Pons (tissue), 1 donor: Measurements from ENCODE around the gene TUBB6.

Source experiments
- DNase-seq: peaks from one replicate; pipeline ENCODE4 v3.0.0-alpha.2; 2016; ENCODE audit warnings: low spot score

The TUBB6 gene

GRCh38 chr18:12291161-12291560 lies 16.9 kb upstream of the TUBB6 start:
- no peak for DNase-seq

DNA sequence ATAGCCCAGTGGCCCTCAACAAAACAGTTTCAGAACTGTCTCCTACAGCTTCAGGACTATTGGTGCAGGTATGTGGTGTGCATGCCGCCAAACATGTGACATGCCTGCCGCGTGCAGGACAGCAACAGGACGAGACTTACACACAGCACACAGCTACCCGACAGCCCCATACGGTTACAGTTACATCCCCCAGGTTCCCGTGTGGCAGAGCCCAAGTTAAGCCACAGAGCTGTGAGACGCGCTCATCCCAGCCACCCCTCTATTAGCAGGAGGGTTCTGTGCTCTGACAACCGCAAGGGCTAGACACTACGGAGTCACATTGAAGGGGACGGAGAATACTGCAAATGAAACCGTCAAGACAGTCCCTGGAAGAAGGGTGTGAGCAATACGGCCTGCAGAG lies 16.4 kb upstream of the TUBB6 start:
- DNase-seq = no peak

GRCh38 chr18:12293831-12294230 lies 14.2 kb upstream of the TUBB6 start:
- DNase-seq = no peak

- no peak for DNase-seq
Observed at GRCh38 chr18:12295389-12296086, 12.5 kb upstream of the TUBB6 start.

DNA sequence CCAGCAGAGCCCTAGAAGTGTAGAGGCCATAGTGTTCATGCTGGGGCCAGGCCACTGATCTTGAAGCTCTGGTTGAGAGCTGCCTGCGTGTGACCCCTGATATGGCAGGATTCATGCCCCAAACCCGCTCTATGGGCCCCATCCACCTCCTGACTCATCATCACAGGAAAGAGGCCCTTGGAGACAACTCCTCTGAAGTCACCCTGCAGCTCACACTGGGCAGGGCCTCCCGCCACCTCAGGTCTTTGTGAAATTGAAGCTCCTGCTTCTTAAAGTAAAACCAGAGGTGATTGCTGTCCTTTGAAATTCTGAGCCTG lies 12.0 kb upstream of the TUBB6 start:
- no peak for DNase-seq

DNA sequence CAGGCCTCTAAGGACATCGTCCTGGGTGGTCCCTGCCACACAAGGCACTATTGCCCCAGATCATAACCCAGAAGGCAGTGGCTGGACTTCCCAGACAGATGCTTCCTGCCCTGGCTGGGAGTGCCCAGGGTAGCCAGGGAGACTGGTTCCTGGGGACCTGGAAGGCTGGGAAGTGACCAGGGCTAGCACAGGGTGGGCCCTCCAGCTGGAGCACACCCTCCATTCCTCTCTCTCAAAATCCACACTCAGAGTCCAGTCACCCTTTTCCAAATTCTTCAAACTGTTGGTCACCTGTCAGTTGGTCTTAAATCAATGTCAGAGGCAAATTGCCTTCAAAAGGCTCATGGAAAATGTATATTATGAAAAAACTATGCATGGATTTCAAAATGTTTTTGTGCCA lies 11.6 kb upstream of the TUBB6 start:
- DNase-seq = no peak

- DNase-seq = no peak
Observed at GRCh38 chr18:12299862-12300261, 8.2 kb upstream of the TUBB6 start.

DNA sequence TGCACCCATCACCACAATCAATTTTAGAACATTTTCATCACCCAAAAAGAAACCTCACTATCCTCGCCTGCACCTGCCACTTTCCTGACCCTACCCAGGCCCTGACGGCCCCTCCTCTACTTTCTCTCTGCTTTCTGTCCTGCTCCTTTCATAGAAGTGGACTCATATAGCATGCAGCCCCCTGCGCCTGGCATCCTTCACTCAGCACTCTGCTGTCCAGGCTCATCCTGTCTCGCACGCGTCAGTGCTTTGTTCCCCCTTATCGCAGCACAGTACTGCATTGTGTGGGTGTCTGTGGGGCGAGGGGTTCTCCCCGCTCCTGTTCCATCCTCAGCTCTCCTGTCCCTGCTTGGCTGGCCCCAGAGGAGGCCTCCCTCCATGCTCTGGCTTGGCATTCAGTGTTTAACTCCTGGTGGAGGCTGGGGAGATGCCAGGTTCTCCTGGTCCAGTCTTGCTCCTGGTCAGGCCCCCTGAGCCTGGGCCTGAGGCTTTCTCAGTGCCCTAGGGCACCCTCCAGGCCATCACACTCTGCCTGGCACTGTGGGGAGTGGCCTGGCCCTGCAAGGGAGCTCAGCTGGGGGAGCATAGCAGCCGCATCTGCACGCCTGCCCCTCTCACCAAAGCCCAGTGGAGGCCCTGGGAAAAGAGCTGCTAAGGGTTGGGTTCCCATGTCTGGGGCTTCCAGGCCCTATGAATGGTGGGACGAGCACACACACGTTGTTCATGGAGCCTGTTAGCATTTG lies 6.6 kb upstream of the TUBB6 start:
- no peak for DNase-seq

DNA sequence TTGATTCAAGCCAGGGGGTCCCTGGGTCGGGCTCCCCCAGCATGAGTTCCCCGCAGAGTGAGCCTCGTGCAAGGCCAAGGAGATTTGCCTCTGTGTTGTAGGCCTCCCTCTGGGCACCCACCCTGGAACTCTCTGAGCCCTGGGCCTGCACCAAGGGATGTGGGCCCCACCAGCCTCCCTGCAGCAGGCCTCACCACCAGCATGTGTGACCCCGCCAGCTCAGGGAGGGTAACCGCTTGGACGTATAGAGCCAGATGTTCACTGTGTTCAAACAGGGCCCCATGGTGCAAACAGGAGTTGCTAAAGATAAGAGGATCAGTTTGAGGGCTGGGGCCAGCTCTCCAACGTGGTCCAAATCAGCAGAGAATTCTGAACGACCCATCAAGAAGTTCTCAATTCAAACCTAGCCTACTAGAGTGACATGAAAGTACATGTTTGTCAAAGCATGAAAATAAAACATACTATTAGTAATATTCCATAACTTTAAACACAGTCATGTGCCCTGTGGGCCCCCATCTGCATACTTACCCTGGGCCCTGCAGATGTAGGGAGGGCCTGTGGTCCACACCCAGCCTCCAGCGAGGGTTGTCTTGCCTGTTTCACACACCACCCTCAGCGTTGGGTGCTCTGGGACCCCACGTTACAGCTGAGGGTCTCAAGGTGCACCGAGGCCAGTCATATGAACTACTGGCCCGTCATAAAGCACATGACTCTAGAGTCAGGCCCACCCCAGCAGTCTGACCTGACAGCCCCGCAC lies 5.5 kb upstream of the TUBB6 start:
- no peak for DNase-seq

GRCh38 chr18:12304351-12305210 lies 3.5 kb upstream of the TUBB6 start:
- DNase-seq = no peak

DNA sequence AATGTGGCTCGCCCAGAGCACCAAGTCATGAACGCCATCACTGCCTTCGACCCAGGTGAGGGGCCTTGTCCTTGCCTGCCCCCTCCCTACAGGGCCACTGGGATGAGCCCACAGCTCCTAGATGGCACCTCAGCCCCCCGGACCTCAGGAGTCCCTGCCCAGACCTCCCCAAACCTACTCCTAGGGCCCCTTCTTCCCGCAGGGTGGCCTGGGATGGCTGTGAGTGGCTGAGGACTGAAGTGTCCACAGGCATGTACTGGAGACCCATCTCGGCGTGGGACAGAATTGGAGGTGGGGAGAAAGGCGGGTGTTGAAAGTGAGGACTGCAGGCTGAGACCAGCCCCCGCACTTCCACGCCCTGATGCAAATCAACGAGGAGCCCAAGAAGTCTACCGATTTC lies 2.8 kb upstream of the TUBB6 start:
- DNase-seq = no peak

DNA sequence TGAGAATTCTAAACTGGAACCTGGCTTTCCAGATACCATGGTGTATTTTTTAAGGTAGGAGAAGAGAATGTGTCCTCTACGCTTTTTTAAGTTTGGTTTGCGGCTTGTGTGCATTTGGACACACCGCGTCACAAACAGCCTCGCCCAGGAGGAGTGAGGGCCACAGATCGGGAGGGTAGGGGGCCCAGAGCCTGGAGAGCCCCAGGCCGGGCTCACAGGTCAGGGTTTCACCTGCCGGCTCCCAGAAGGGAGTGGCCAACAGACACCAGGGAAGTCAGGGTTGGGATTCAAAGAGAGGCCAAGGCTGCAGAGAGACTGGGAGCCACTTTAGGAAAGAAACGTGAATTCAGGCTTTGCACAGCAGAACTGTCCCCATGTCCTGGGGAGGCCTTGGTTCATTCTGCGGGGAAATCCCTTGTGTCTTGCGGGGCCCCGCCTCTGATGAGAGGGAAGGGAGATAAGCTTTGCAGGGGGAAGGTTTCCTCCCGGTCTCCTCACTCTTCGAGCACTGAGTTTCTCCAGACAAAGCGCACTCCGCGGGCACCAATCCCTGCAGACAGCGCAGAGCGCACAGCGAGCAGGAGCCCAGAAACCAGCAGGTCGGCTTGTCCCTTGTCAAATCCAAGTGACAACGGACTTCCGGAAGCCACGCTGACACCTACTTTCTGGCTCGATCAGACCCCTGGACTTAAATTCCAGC lies 2.0 kb upstream of the TUBB6 start:
- DNase-seq = no peak

- DNase-seq = no peak
Observed at GRCh38 chr18:12306752-12307700, 1.0 kb upstream of the TUBB6 start.

DNA sequence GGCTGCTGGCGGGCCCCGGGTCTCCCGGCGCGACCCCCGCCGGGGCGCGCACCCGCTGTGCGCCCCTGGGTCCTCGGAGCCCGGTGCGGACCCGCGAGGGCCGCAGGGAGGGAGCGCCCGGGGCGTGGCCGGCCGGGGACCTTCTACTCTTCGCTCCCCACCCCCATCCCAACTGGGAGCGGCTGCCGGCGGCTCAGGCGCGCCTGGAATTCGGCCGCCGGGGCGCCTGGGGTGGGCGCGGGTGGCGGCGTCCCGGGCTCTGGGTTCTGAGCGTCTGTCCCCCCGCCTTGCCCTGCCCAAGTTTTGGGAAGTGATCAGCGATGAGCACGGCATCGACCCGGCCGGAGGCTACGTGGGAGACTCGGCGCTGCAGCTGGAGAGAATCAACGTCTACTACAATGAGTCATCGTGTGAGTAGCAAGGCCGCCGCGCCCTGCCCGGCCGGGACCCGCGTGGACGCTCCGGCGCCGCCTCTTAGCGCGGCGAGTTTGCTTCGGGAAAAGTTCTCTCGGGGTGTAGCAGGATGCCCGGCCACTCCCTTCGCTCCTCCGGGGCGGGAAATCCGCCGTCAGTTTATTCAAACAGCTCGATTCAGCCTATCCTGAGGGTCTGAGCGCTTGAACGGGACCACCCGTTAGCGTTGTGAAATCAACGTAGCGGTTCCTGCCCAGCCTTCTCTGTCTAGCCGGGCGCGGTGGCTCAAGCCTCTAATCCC lies 502 bp downstream of the TUBB6 start:
- no peak for DNase-seq

GRCh38 chr18:12309683-12310198 lies 1.7 kb downstream of the TUBB6 start:
- no peak for DNase-seq

GRCh38 chr18:12310762-12311161 lies 2.7 kb downstream of the TUBB6 start:
- DNase-seq = no peak

GRCh38 chr18:12312976-12313375 lies 4.9 kb downstream of the TUBB6 start:
- no peak for DNase-seq

DNA sequence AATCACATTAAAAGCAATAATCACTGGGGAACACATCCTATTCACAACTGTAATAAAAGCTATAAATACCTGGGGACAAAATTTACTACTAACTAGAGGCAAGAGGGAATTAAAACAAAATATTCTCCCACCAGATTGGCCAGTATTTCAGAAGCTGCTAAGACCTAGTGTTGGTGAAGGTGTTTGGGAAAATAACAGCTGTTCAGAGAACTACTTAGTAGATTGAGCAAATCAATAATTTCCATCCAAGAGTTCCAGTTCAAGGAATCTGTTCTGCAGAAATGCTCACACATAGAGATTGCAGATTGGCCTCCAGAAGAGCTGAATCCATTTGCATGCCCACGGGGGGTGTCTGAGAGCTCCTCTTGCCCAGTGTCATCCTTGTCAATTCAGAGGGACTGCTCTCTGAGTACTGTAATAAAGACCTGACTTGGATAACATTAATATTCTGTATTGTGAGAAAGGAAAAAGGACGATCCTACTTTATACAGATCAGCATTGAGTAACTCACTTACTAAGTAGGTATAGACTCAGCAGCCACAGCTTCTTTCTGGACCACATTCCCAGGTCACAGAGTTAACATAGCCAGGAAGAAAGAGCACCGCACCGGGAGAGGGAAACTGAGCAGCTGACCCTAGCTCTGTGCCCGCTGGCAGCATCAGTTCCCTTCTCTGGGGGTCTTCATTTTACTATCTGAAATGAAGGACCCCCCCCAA lies 5.6 kb downstream of the TUBB6 start:
- DNase-seq = no peak
